Measurements from ENCODE around the gene SLC50A1.
"Not testable (repeated sequence)": the region's sequence is repeated elsewhere in the genome, so short reads cannot be mapped to it uniquely, and the experiment has no call there.

The SLC50A1 gene

DNA sequence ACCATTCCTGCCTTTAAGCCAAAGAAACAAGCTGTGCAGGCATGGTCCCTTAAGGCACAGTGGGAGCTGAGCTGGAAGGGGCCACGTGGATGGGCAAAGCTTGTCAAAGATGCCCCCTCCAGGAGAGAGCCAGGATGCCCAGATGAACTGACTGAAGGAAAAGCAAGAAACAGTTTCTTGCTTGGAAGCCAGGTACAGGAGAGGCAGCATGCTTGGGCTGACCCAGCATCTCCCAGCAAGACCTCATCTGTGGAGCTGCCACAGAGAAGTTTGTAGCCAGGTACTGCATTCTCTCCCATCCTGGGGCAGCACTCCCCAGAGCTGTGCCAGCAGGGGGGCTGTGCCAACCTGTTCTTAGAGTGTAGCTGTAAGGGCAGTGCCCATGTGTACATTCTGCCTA lies 1.3 kb upstream of the SLC50A1 start:
- no peak for DNase-seq

DNA sequence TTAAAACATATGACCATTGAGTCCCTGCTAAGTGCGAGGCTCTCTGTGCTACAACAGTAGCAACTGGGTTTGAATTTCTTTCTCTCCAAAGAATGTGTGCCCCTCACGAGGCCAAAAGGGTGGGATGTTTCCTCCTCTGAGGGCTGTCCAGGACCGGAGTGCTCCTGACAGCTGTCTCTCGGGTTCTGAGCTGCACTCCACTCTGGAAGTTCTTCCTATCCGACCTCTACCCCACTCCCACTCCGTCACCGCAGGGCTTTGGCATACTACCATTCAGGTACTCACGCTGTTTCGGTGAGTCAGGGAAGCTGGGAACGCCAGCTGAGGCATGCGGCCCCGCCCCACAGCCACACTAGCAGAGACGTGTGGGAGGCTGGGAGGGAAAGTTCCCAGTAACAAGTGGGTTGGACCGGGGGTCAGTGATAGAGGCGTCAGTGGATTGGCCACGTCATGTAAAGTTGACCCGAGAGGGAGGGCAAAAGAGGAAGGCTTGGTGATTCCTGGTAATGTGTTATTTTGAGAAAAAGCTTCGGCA lies 705 bp upstream of the SLC50A1 start:
- DNase-seq, result no peak

DNA sequence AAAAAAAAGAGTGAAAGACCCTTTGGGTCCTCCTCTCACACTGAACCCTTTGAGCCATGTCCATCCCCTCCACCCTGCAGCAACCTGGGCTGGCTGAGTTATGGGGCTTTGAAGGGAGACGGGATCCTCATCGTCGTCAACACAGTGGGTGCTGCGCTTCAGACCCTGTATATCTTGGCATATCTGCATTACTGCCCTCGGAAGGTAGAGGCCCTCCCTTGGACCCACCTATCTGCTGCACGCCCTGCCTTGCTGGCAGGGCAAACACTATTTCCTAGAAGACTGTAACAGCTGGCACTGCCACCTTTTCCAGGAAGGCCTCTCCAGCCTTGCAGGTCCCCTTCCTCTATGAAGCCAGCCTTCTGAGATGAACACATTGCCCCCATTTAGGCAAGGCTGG lies 1.1 kb downstream of the SLC50A1 start:
- no peak for DNase-seq

DNA sequence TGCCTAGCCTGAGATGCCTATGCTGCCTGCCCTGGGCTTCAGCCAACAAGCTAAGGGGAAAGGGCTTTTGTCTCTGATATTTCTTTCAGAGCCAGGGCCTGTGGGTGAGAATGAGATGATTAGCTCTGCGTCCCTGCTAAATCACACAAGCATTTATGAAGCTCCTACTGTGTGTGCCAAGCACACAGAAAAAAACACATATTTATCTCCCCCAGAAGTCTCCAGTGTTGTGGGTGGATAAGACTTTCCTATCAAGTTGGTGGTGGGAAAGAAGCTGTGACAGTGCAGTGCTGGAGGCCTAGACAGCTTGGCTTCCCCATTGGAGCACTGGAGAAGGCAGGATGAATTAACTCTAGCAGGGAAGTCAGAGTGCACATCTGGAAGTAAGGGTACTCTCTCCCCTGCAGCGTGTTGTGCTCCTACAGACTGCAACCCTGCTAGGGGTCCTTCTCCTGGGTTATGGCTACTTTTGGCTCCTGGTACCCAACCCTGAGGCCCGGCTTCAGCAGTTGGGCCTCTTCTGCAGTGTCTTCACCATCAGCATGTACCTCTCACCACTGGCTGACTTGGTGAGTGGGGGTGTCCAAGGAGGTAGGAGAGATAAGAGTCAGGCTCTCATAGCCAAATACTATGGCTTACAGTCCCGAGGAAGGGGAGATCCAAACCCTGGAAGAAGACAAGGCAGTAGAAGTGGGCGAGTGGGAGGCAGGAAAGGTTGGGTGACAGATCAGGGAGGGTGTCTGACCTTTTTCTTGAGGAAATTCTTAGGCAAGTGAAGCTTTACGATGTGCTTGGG lies 1.7 kb downstream of the SLC50A1 start:
- no peak for DNase-seq

DNA sequence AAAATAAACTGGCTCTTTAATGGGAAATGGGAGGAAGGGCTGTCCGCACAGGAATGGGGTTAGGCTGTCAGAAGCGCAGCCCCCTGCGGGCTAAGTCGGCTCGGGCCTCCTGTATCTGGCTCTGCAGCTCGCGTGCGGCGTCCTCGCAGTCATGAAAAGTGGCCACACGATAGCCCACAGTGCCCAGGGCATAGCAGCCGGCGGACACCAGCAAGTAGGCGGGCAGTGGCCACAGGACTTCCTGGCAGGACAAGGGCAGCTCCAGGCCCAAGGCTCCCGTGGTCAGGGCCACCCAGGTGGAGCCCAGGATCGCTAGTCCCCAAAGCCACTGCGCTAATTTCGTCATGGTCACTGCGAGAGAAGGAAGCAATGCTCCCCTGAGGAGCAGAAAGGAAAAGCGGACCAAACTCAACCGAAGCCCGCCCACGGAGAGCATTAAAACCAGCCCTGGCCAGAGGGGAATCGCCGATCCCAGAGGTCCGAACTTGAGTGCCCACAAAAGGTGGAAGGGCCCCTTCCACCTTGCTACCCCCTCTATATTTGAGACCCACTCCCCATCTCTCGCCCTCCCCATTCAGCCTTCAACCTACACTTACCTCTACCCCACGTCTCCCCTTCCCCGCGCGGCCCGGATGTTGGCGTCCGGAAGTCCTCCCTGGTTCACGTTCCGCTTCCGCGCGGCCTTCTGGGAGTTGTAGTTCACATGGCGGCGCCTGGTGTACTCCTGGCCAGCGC lies 4.4 kb downstream of the SLC50A1 start, which contains the start of gene DPM3:
TSS of gene DPM3 (minus strand) at position 637 of the 735 bp plus-strand sequence. CDS start at position 346, 291 bp downstream.
- DNase-seq, result peak; percentile 85

DNA sequence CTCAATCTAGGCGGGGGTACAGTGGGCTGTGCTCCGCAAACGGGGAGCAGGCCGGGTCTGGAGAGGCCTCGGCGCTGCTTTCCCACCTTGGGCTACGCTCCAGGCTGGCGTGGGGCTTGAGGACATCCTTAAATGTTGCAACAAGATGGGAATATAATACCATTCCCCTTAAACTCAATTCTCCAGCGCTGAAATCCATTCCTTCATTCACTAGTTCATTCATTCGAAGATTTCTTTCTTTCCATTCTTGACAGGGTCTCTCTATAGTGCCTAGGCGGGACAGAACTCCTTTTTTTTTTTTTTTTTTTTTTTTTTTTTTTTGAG lies 4.9 kb downstream of the SLC50A1 start:
- DNase-seq, result no peak

DNA sequence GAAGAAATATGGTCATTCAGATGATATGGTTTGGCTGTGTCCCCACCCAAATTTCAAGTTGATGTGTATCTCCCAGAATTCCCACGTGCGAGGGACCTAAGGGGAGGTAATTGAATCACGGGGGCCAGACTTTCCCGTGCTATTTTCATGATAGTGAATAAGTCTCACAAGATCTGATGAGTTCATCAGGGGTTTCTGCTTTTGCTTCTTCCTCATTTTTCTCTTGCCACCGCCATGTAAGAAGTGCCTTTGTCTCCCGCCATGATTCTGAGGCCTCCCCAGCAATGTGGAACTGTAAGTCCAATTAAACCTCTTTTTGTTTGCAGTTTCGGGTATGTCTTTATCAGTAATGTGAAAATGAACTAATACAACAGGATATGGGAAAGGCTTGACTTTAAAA lies 6.1 kb downstream of the SLC50A1 start:
- no peak for DNase-seq

DNA sequence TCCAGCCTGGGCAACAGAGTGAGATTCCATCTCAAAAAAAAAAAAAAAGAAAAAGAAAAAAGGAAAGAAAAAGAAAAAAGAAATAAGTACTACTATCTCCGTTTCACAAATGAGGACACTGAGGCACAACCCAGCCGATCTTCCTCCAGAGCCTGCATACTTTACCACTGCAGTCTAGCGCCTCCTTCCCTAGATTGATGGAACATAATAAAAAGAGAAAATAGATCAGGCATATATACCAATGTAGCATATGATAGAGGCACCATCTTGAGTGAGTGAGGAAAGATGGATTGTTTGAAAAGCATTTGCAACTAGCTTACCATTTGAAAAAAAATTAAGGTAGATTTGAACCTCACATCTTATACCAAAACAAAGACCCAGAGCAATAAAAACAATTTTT lies 9.8 kb downstream of the SLC50A1 start:
- no peak for DNase-seq

DNA sequence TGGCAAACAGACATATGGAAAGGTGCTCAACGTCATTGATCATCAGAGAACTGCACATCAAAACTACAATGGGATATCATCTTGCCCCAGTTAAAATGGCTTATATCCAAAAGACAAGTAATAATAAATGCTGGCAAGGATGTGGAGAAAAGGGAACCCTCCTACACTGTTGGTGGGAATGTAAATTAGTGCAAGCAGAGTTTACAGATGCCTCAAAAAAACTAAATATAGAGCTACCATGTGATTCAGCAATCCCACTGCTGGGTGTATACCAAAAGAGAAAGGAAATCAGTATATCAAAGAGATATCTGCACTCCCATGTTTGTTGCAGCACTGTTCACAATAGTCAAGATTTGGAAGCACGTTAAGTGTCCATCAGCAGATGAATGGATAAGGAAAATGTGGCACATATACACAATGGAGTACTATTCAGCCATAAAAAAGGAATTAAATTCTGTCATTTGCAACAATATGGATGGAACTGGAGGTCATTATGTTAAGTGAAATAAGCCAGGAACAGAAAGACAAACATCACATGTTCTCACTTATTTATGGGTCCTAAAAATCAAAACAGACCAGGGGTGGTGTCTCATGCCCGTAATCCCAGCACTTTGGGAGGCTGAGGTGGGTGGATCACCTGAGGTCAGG lies 20.5 kb downstream of the SLC50A1 start:
- not testable (repeated sequence) for DNase-seq

DNA sequence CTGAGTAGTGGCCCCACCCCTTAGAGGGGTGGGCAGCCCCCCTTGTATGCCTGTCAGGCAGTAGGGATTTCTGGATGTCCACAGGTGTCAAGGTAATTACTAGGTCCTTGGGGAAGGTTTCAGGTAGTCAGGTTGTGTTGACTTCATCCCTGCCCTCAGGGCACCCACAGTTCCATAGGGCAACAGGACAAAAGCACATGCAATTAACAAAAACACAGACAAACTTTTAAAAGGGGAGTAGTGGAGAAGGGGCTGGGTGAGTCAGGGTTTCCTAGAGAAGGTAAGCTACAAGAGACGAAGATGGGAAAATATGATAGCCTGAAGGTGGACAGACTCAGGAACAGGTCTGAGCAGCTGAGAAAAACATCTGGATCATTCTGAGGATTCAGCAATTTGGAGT lies 23.3 kb downstream of the SLC50A1 start:
- no peak for DNase-seq

DNA sequence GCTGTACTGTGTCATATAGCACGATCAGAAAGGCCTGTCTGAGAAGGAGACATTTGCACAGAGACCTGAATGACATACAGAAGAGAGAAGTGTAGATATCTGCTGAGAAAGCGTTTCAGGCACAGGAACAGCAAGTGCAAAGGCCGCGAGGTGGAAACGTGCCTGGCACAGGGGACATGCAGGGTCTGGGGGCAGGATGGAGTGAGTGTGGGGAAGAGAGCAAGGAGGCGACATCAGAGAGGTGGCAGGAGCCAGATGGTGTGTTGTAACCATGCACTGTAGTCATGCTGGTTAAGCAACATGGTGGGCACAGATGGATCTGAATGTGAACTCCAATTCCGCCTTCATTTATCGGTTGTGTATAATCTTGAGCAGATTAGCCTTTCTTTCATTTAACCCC lies 24.5 kb downstream of the SLC50A1 start:
- DNase-seq, result no peak

DNA sequence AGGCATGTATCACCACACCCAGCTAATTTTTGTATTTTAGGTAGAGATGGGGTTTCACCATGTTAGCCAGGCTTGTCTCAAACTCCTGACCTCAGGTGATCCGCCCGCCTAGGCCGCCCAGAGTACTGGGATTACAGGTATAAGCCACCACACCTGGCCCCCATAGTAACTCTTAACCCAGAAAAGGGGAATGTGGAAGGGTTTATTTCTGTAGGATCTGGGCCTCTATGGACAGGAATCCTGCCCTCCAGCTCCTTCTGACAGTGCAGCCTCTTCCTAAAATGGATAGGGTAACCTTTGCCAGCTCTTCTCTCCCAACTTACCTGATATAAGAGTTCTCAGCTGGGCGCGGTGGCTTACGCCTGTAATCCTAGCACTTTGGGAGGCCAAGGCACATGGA lies 27.0 kb downstream of the SLC50A1 start:
- not testable (repeated sequence) for DNase-seq

DNA sequence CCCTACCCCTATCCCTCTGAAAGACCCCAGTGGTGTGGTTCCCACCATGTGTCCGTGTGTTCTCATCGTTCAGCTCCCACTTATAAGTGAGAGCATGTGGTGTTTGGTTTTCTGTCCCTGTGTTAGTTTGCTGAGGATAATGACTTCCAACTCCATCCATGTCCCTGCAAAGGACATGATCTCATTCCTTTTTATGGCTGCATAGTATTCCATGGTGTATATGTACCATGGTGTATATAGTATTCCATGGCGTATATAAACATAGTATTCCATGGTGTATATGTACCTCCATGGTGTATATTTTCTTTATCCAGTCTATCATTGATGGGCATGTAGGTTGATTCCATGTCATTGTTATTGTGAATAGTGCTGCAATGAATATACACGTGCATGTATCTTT lies 28.1 kb downstream of the SLC50A1 start:
- DNase-seq, result not testable (repeated sequence)

DNA sequence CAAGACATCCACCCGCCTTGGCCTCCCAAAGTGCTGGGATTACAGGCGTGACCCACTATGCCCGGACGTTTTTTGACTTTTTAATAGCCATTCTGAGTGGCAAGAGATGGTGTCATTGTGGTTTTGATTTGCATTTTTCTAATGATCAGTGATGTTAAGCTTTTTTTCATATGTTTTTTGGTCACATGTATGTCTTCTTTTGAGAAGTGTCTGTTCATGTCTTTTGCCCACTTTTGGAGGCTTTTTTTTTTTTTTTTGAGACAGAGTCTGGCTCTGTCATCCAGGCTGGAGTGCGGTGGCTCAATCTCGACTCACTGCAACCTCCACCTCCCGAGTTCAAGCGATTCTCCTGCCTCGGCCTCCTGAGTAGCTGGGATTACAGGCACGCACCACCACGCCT lies 29.0 kb downstream of the SLC50A1 start:
- not testable (repeated sequence) for DNase-seq

DNA sequence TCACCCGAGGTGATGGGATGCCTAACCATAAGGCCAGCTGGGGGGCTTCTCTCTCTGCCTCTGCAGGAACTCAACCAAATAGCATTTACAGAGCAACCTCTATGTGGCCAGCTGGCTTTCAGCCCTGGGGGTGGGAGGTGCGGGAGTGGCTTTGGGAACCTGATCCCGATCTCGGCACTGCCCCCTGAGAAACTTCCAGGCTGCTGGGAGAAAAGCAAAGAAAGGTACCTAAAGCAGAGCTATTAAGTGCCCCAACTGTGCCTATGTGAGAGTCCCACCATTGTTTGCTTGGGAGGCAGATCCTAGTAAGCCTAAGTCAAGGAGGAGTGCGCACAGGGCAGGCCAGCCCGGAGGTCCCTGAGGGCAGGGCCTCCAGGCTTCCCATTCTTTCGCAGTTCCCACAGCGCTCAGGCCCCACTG lies 30.4 kb downstream of the SLC50A1 start:
- peak; percentile 54 for DNase-seq

DNA sequence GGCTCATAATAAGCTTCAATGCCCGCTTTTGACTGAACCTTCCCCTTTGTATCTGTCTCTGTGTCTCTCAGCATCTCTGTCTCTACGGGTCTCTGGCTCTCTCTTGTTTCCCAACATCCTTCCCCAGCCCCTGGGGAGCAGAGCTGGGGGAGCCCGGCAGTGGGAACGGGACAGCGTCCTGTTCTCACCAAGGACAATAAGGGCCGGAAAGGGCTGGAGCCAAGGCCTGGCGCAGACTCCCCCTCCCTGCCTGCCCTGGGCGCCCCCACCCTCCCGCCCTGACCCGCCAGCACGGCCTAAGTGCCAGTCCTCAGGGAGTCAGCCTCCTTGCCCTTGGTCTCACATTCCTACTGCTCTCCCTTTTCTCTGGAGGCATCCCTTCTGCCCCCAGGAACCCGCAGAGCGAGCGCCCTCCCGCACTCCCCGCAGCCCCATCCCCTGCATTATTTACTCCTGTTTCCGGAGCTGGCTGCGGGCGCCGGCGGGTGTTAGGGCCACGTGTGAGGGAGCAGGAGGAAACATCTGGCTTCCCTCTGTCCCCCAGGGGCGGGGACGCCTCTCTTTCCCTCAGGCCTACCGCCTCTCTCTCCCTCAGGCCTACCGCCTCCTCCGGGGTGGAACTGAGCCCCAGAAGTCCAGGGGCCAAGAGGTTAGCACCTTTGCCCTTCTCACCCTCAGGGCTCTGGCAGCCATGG lies 31.0 kb downstream of the SLC50A1 start:
- no peak for DNase-seq

DNA sequence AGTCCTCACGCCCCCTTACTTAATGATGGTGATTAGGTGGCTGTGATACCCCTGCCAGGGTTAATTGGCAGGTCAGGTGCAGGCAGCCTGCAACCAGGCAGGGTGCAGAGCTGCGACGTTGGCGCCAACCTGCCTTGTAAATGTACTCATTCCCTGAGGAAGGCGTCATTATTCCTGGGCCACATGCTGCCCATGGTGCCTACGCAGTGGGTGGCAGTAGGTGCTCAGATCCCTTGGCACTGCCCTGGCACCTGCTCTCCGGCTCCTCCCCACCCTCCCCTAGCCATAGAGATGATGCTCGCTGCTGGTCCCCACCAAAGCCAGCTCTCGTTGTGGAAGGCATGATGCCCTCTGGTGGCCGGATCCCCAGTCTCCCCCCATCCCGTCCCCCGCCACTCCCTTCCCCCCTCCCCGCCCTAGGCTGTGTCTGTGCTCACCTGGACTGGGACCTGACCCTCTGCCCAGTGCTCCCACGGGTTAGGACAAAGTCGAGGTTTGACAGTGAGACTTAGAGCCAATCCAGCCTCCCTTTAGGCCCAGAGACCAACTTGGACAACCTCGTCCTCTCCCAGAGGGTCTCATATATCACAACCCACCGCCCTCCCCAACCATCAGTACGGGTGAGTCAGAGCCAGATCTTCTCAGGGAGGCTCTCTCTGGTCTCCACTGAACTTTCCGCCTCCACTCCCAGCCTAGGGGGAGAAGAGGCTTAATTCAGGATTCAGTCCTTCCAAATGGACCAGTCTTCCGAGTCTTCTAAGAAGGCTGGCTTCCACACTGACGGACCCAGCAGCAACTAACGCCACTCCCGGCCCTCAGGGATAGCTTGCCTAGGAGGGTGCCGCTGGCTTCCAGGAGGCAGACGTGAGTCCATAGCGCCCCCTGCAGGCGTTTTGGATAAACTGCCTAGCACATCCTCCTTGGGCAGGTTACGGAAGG lies 31.8 kb downstream of the SLC50A1 start:
- DNase-seq, result peak; percentile 83

DNA sequence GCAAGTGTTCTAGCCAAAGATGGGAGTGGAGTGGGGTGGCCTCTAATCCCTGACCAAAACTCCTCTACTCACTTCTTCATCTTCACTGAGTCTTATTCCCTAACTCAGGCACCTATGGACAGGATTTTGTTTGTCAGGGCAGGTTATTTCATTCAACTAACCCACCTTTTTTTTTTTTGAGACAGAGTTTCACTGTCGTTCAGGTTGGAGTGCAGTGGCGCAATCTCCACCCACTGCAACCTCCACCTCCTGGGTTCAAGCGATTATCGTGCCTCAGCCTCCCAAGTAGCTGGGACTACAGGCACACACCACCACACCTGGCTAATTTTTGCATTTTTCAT lies 32.4 kb downstream of the SLC50A1 start:
- DNase-seq, result not testable (repeated sequence)

DNA sequence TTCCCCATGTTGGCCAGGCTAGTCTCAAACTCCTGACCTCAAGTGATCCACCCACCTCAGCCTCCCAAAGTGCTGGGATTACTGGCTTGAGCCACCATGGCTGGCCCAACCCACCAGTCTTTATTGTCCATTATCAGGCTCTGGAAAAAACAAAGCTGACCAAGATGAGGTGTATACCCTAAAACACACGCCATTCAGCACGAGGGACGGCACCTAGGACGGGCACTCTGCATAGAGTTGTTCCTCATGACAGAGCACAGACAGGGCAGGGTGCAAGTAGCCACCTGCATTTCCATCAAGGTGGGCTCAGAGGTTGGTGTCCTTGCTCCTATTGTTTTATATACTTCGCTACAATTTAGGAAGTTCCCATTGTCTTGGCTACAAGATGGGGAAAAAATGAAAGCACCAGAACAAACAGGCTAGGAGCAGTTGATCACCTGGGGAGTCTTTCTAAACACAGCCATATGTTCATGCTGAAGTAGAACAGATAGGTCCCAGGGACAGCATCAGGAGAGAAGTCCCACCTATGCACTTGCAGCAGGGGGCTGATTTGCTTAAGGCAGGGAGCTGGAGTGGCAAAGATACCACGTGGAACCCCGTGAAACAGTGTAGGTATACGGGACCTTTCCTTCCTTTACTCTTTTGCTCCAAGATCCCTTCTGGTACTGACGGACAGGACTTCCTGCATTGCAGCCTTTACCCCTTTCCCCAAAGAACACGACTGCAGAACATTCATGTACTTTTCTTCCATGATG lies 33.0 kb downstream of the SLC50A1 start:
- DNase-seq, result no peak

DNA sequence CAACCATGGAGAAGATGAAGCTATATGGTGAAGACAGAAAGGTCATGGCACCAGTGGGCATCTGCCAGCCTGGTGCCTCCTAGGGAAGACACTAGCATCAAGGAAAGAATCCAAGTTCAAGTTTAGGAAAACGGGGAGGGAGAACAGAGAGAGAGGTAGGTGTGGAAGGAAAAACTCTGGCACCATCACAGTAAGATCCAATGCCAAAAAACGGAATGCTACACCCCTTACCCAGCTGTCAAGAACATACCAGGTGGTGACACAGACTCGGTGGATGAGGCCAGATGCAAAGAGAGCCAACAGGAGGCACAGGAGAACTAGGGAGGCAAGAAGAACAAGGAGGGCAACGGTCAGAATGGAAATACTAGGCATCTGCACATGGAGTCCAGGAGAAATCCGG lies 33.9 kb downstream of the SLC50A1 start:
- no peak for DNase-seq

Data from right kidney (tissue), 1 donor.